HG03521 (cell line): Measurements from ENCODE around the gene SOX6.

ENCODE experiments used
- ATAC-seq: cut with Tn5 transposase; IDR thresholded peaks from one replicate; pipeline ENCODE4 v1.9.1; 2021; ENCODE audit warnings: mild to moderate bottlenecking, moderate library complexity; ENCODE audit not compliant: unreplicated experiment

SOX6 gene

GRCh38 chr11:16365581-16366228 lies 9.4 kb upstream of the SOX6 start:
- ATAC-seq, result no peak

- ATAC-seq, result no peak
These were observed 7.9 kb upstream of the SOX6 start for GRCh38 chr11:16364254-16364653.

DNA sequence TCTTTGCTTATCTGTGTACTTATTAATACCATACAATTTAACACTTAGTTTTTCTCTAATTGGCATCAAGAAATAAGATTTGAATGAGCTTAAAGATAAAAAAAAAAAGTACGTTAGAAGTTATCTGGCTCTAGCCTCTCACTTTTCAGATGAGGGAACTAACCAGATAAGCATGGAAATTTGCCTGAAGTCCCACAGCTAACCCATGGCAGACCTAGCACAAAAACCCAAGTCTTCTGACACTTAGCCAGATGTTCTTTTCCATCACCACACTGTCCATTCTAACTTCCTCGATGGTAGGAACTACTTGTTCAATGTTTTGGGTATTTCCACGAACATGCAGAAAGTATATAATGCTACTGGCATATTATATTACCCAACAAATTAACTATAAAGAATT lies 7.4 kb upstream of the SOX6 start:
- no peak for ATAC-seq

GRCh38 chr11:16361108-16361865 lies 4.9 kb upstream of the SOX6 start:
- no peak for ATAC-seq

DNA sequence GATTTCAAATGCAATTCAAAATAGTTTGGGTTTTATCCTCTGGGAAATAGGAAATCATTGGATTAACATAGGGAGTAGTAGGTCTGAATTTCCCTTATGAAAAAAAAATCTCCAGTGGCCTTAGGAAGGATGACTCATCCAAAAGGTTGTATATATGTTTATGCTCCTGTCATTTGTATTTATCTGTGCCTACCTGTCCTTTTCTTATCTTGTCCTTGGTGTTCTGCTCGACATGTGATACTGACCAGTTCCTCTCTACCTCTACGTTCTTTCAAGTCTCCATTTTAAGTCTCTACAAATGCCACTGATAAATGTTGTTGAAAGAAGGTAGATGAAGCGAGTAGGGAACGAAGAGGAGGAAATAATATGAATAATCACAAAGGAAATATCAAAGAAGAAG lies 3.0 kb upstream of the SOX6 start:
- no peak for ATAC-seq

DNA sequence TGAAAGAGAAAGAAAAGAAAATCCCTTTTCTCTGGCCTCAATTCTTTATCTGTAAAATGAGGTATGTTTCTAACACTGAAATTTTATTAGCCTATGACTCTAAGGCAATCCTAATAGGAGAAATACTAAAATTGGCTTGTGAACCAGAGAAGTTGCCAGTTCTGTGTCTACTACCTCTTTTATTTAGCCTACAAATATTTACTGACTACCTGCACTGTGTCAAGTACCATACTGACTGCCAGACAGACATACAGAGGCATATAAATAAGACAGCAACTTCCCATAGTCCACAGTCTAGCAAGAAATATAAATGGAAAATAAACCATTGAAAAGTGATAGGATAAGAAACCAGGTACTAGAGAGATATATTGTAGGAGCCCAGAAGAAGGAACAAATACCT lies 2.4 kb upstream of the SOX6 start:
- no peak for ATAC-seq

DNA sequence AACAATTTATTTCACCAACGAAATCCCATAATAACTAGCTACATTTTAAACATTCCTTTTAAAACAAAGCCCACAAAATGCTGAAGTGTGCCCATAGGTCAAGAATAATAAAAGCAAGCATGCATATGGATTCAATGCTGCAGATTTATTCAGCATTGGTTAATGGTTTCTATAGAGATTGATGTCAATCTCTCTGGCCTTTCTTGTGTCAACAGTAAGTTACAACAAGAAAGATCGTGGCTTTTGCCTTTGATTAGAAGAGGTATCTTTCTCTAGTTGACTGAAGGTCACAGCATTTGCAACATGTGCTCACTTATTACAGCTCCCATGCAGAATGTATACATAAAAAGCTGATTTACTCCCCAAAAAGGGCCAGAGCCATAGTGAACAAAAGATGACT lies 1.4 kb upstream of the SOX6 start:
- no peak for ATAC-seq

GRCh38 chr11:16356761-16357393 lies 531 bp upstream of the SOX6 start:
- ATAC-seq, result no peak

GRCh38 chr11:16352707-16353106 lies 3.6 kb downstream of the SOX6 start:
- ATAC-seq, result no peak

DNA sequence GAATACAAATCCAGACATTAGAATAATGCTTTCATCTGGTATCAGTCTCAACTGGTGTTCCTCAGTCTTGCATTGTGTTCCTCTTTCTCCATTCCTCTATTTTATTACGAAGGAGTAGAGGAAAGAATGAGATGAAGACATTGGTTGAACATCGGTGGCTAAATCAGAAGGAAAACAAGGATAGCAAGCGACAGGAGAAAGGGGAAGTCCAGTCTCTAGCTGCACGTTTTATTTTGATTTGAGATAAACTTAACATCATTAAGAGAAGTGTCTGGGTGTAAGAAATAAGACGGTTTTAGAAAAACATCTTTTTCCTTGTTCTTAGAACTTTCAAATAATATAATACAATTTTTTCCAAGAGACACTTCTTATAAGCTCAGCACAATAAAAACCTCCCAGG lies 6.2 kb downstream of the SOX6 start:
- ATAC-seq, result no peak

- no peak for ATAC-seq
These were observed 8.2 kb downstream of the SOX6 start for GRCh38 chr11:16347928-16348685.

- ATAC-seq, result no peak
These were observed 9.4 kb downstream of the SOX6 start for GRCh38 chr11:16346975-16347374.

DNA sequence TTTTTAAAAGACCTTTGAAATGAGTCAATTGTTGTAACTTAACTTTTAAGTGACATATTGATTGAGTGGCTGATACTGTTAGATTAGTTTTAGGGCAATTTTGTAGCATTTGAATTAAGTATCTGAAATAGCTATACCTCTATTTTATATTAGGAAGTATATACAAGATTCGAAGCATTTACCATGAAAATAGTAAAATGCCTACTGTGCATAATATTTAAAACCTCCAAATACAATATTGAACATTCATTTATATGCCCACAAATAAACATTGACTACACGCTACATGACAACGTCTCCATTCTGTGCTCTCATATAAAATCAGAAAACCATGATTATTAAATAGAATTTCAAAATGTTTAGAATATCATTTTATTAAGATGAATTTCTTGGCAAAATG lies 14.5 kb downstream of the SOX6 start:
- ATAC-seq, result no peak

GRCh38 chr11:16338393-16338792 lies 18.0 kb downstream of the SOX6 start:
- ATAC-seq, result no peak

DNA sequence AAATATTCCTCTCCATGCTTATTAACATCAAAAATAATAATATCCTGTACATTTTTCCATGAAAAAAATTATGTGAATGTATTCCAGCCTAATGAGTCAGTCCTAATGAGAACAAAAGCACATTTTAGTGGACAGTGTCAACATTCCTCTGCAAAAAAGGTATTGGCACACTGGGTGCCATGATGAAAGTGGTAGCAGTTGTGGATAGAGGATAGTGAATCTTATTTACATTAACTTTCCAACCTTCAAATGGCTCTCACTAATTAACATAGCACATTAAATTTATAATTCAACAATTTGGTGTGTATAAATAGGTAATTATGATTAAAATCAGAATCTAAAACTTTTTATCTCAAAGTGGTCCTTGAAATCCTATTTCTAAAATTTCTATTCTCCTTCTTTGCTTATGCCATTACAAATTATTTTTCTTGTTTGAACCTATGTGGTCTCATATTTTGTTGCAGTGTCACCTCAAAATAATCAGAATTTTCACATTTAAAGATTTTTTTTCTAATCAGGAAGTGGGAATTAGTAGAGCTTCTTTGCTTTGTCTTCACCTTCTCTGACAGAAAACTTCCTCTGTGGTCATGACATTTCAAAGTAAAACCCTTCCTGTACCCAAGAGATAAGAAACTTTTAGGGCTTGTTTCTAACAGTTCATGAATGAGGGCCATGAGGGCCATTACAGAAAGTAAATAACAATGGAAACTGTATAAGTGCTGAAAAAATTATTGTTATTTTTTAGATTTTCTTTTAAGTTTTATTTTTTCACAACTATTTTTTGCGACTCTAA lies 18.7 kb downstream of the SOX6 start:
- no peak for ATAC-seq

DNA sequence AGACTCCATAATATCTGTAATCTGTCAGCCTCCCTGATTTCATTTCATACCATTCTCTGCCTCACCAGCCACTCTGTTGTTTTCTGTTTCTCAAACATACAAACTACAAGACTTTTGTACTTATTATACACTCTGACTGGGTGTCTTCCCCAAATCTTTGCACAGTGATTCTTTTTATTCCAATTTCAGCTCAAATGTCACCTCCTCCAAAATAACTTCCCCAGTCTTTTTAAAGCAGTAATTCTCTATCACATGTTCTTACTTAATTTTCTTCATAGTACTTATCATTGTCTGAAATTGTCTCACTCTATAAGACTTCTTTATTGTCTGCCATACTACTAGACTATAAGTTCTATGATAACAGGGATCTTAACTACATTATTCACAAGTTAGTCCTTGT lies 19.6 kb downstream of the SOX6 start:
- no peak for ATAC-seq

- ATAC-seq, result no peak
These were observed 20.1 kb downstream of the SOX6 start for GRCh38 chr11:16336204-16336603.

DNA sequence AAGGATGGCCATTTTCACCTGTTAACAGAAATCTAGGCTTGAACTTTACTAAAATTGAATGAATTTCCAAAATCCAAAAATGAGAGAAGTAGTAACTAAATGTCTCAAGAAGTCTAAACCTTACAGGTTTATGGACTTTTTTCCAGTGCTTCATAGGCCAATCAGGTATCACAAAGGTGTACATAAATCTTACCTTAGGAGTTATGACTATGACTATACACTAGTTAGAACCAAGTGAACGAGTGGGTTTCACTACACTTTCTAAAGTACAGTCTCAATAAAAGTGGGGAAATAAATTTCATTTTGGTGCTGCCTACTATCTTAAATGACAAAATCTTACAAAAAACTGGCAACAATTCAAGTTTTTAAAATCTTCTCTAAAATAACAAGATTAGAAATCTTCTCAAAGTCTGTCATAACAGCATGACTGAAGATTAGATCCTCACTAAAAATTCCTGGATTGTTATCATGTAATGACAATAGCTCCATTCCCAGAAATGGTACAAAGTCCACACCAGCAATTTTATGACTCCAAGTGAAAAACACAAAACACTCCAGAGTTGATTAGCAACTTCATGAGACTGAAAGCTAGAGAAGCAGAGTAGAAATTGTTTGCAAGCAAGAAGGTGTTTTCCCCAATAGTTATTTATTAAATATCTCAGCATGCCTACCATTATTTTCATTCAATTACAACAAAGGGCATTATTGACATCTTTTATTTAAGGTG lies 20.9 kb downstream of the SOX6 start:
- ATAC-seq, result no peak

DNA sequence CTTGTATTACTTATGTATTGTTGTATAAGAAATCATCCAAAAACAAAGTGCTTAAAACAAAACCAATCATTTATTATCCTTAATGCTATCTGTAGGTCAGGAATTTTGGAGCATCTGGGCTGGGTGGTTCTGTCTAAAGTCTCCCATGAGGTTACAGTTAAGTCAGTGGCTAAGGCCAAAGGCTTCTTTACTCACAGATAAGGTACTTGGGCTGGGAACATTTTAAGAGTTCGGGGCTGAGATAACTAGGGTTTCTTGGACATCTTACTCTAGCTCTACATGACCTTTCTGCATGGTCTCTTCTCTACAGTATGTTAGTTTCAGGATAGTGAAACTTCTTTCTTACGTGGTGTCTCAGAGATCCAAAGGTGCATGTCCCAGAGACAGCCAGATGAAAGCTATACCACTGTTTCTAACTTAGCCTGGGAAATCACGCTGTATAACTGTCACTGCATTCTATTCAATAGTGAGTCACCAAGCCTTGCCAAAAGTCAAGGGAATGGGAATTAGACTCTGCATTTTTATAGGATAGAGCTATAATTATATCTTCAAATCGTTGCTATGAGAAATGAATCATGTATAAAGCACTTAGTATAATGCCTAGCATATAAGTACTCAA lies 29.6 kb downstream of the SOX6 start:
- no peak for ATAC-seq

GRCh38 chr11:16322190-16322589 lies 34.2 kb downstream of the SOX6 start:
- ATAC-seq, result no peak
